HEK293 (cell line): Measurements from ENCODE around the gene YARS1.

Experiments used
- CTCF ChIA-PET: fragments of 350-600 bp; formaldehyde crosslinking; extraction: SDS; loops from one replicate; lab custom pipeline; 2021; ENCODE audit warnings: antibody characterized with exemption; lab: Yijun Ruan, JAX
- POLR2A ChIA-PET: fragments of 300-600 bp; formaldehyde crosslinking; extraction: SDS; loops from one replicate; lab custom pipeline; 2020; ENCODE audit warnings: antibody characterized with exemption, inconsistent platforms; lab: Yijun Ruan, JAX
- H3K27ac ChIP-seq: fragments of 200-500 bp; sonication (Bioruptor generic); 2 replicates; pipeline ENCODE4 v1.5.1; 2014; ENCODE audit warnings: low read depth, low read length, control low read depth, inconsistent platforms; ENCODE audit errors: extremely low read depth
- H3K36me3 ChIP-seq, 2 experiments: fragments of 200-500 bp in 1 of 2; sonication (Bioruptor generic) in 1 of 2; 1 replicate in 1 of 2; 2 replicates in 1 of 2; pipeline ENCODE4 v1.5.1; 2014 to 2017; ENCODE audit warnings: inconsistent platforms in 2 of 2, low read length in 2 of 2; ENCODE audit not compliant: control insufficient read depth in 2 of 2, insufficient read depth in 1 of 2
- H3K4me1 ChIP-seq: fragments of 200-500 bp; sonication (Bioruptor generic); 2 replicates; pipeline ENCODE4 v1.5.1; 2014; ENCODE audit warnings: mild to moderate bottlenecking, low read length, inconsistent platforms; ENCODE audit not compliant: control insufficient read depth, insufficient read depth
- H3K4me3 ChIP-seq: 2 replicates; pipeline ENCODE4 v1.5.1; 2011; ENCODE audit warnings: low read depth, mild to moderate bottlenecking, control low read depth, low read length, moderate library complexity
- H3K9me3 ChIP-seq: fragments of 200-500 bp; sonication (Bioruptor generic); 2 replicates; pipeline ENCODE4 v1.5.1; 2014; ENCODE audit warnings: low read depth, low read length, inconsistent platforms; ENCODE audit not compliant: control insufficient read depth, insufficient read depth
- EGR2 ChIP-seq: fragments of 450-650 bp; formaldehyde crosslinking; IDR thresholded peaks from 2 replicates; pipeline ENCODE4 v1.5.1; 2016; ENCODE audit warnings: low read depth, missing biosample characterization, missing genetic modification characterization
- GLIS2 ChIP-seq: fragments of 450-650 bp; formaldehyde crosslinking; IDR thresholded peaks from 2 replicates; pipeline ENCODE4 v1.5.1; 2016; ENCODE audit warnings: missing biosample characterization, missing genetic modification characterization
- PATZ1 ChIP-seq: fragments of 450-650 bp; formaldehyde crosslinking; IDR thresholded peaks from 2 replicates; pipeline ENCODE4 v1.5.1; 2016; ENCODE audit warnings: missing biosample characterization, missing genetic modification characterization
- REPIN1 ChIP-seq: fragments of 450-650 bp; formaldehyde crosslinking; IDR thresholded peaks from 2 replicates; pipeline ENCODE4 v1.5.1; 2017; ENCODE audit warnings: missing biosample characterization, missing genetic modification characterization, low read depth
- SP3 ChIP-seq: fragments of 450-650 bp; formaldehyde crosslinking; IDR thresholded peaks from 2 replicates; pipeline ENCODE4 v1.5.1; 2016; ENCODE audit warnings: missing biosample characterization, missing genetic modification characterization
- ZBTB8A ChIP-seq: fragments of 450-650 bp; formaldehyde crosslinking; IDR thresholded peaks from 2 replicates; pipeline ENCODE4 v1.5.1; 2016; ENCODE audit warnings: missing biosample characterization, missing genetic modification characterization
- ZNF132 ChIP-seq: fragments of 450-650 bp; formaldehyde crosslinking; IDR thresholded peaks from 2 replicates; pipeline ENCODE4 v1.5.1; 2017; ENCODE audit warnings: missing biosample characterization, missing genetic modification characterization, borderline replicate concordance
- ZNF2 ChIP-seq: fragments of 450-650 bp; formaldehyde crosslinking; IDR thresholded peaks from 2 replicates; pipeline ENCODE4 v1.5.1; 2016; ENCODE audit warnings: missing biosample characterization, missing genetic modification characterization
- ZNF366 ChIP-seq: fragments of 450-650 bp; formaldehyde crosslinking; conservative IDR thresholded peaks from 2 replicates; pipeline ENCODE4 v1.5.1; 2016; ENCODE audit warnings: missing biosample characterization, missing genetic modification characterization
- ZNF398 ChIP-seq: fragments of 450-650 bp; formaldehyde crosslinking; IDR thresholded peaks from 2 replicates; pipeline ENCODE4 v1.5.1; 2017; ENCODE audit warnings: missing biosample characterization, missing genetic modification characterization
- ZNF514 ChIP-seq: fragments of 450-650 bp; formaldehyde crosslinking; IDR thresholded peaks from 2 replicates; pipeline ENCODE4 v1.5.1; 2016; ENCODE audit warnings: missing biosample characterization, missing genetic modification characterization
- ZNF561 ChIP-seq: fragments of 450-650 bp; IDR thresholded peaks from 2 replicates; pipeline ENCODE4 v1.5.1; 2018; ENCODE audit warnings: missing biosample characterization, missing genetic modification characterization, borderline replicate concordance
- ZNF621 ChIP-seq: fragments of 450-650 bp; formaldehyde crosslinking; IDR thresholded peaks from 2 replicates; pipeline ENCODE4 v1.5.1; 2017; ENCODE audit warnings: missing biosample characterization, missing genetic modification characterization
- ZNF664 ChIP-seq: fragments of 450-650 bp; formaldehyde crosslinking; IDR thresholded peaks from 2 replicates; pipeline ENCODE4 v1.5.1; 2016; ENCODE audit warnings: missing biosample characterization, missing genetic modification characterization
- ZNF677 ChIP-seq: fragments of 450-650 bp; IDR thresholded peaks from 2 replicates; pipeline ENCODE4 v1.5.0; 2018; ENCODE audit warnings: missing biosample characterization, mild to moderate bottlenecking, missing genetic modification characterization, moderate library complexity
- ZNF692 ChIP-seq: fragments of 450-650 bp; formaldehyde crosslinking; IDR thresholded peaks from 2 replicates; pipeline ENCODE4 v1.5.1; 2016; ENCODE audit warnings: missing biosample characterization, missing genetic modification characterization
- ZNF791 ChIP-seq: fragments of 450-650 bp; formaldehyde crosslinking; IDR thresholded peaks from 2 replicates; pipeline ENCODE4 v1.5.1; 2016; ENCODE audit warnings: missing biosample characterization, missing genetic modification characterization
- ZSCAN30 ChIP-seq: fragments of 450-650 bp; IDR thresholded peaks from 2 replicates; pipeline ENCODE4 v1.5.1; 2018; ENCODE audit warnings: missing biosample characterization, mild to moderate bottlenecking, missing genetic modification characterization, moderate library complexity
- ZSCAN5A ChIP-seq: fragments of 450-650 bp; formaldehyde crosslinking; IDR thresholded peaks from 2 replicates; pipeline ENCODE4 v1.5.1; 2016; ENCODE audit warnings: missing biosample characterization, missing genetic modification characterization

Gene YARS1

GRCh38 chr1:32753532-32754316 lies 63.4 kb downstream of the YARS1 start (continued):
- TF ChIP-seq ZNF621 (no peak), GLIS2 (peak; percentile 70; the same call in 1 of the 2 replicates), ZNF664 (tag by site-specific recombination) (peak; percentile 93; the same call in 1 of the 2 replicates), ZNF366 (tag by site-specific recombination) (no peak), ZNF514 (tag by site-specific recombination) (no peak), ZNF2 (tag by site-specific recombination) (no peak), ZNF132 (tag by site-specific recombination) (no peak), ZNF398 (no peak), ZBTB8A (tag by site-specific recombination) (peak; percentile 90), REPIN1 (tag by site-specific recombination) (0 out of 2 replicates have a peak, but pooled peaks have one; percentile 31), ZNF791 (tag by site-specific recombination) (no peak), ZNF561 (no peak), ZSCAN5A (tag by site-specific recombination) (no peak; the same call in 1 of the 2 replicates), PATZ1 (0 out of 2 replicates have a peak, but pooled peaks have one; percentile 70)
- TF ChIP-seq, all 188 proteins: peak for 9

- H3K36me3 ChIP-seq, result peaks cover 0 to 9% of the 10 kb centered on the region in 2 experiments; a peak in 2 of 3 replicates
- POLR2A ChIA-PET, result interaction anchor here (0.6 kb wide), 2 partner anchors 37 to 223 kb away, joined by 4 read pairs; no protein-coding TSS in a partner anchor
- CTCF ChIA-PET, result interaction anchor here (0.6 to 2.8 kb wide), 3 partner anchors 23 to 200 kb away, joined by 3 to 15 read pairs (median 9); no protein-coding TSS in a partner anchor
- no peak for TF ChIP-seq ZSCAN30 (tag by site-specific recombination)
- TF ChIP-seq ZNF692 (tag by site-specific recombination), result no peak
- no peak for TF ChIP-seq ZNF677 (tag by site-specific recombination)
- TF ChIP-seq EGR2 (tag by site-specific recombination), result no peak
- TF ChIP-seq SP3 (tag by site-specific recombination), result no peak
- TF ChIP-seq, all 188 proteins: peak for 0
- no peaks in the 10 kb centered on the region for H3K4me1 ChIP-seq
- no peak overlapping the region for H3K27ac ChIP-seq
- H3K4me3 ChIP-seq, result no peak overlapping the region
- H3K9me3 ChIP-seq, result no peaks in the 10 kb centered on the region
These were observed 67.4 kb downstream of the YARS1 start for GRCh38 chr1:32749771-32750170.
